GM08714 (cell line): ENCODE data around the gene BUD13.

Experiments
- H3K4me3 ChIP-seq: fragments of 200-500 bp; sonication (Bioruptor generic); 2 replicates; pipeline ENCODE4 v1.5.1; 2014; ENCODE audit warnings: mild to moderate bottlenecking, low read length, inconsistent platforms
- ZNF274 ChIP-seq: IDR thresholded peaks from 2 replicates; pipeline ENCODE4 v1.6.1; 2012; ENCODE audit warnings: mild to moderate bottlenecking, low read depth, low read length

The BUD13 gene

GRCh38 chr11:116724813-116725212 lies 48.0 kb downstream of the BUD13 start:
- no peak for TF ChIP-seq ZNF274
- H3K4me3 ChIP-seq: no peak overlapping the region

DNA sequence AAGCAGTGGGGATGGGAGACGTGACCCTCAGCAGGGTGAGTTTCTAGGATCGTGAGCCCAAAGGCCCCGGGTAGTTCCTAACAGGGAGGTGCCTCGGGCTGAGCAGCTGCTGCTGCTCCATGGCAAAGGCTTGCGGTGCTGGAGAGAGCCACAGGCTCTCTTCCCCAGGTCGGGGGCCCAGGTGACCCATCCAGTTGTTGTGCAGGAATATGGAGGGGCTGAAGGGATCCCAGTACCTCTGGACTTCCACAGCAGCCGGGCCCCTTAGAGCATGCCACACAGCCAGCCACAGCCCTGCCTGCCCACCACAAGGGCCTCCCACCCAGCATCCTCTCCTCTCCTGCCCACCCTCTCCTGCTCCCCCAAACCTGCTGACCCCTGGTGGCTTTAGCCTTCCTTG lies 49.3 kb downstream of the BUD13 start:
- no peak for TF ChIP-seq ZNF274
- H3K4me3 ChIP-seq: no peak overlapping the region

GRCh38 chr11:116721988-116722387 lies 50.8 kb downstream of the BUD13 start:
- no peak overlapping the region for H3K4me3 ChIP-seq
- TF ChIP-seq ZNF274: no peak

- H3K4me3 ChIP-seq: no peak overlapping the region
- no peak for TF ChIP-seq ZNF274
Observed at GRCh38 chr11:116720895-116721294, 51.9 kb downstream of the BUD13 start.

DNA sequence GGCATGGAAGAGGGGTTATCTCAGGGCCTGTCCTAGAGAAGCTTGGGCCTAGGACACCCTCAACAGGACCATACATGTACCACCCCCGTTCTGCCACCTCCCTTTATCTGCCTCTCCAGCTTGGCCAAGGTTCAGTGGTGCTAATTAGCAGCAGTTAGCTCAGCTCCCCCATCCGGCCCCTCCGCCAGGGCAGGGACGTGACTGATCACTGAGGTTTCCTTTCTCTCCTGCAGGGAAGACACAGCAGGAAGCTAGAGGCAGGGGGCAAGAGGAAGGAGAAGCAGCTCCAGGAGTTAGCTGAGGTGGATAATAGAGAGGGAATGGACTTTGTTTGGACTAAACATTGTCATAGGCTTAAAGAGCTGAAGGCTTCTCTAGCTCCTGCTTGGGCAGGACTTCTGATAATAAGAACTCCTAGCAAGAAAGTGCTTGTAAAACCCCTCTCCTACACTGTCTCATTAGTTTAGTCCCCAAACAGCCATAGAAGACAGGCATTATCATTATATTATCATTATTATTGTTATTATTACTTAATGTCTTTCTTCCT lies 53.8 kb downstream of the BUD13 start:
- H3K4me3 ChIP-seq: no peak overlapping the region
- TF ChIP-seq ZNF274: no peak

- TF ChIP-seq ZNF274: no peak
- no peak overlapping the region for H3K4me3 ChIP-seq
Observed at GRCh38 chr11:116716621-116717020, 56.2 kb downstream of the BUD13 start.

DNA sequence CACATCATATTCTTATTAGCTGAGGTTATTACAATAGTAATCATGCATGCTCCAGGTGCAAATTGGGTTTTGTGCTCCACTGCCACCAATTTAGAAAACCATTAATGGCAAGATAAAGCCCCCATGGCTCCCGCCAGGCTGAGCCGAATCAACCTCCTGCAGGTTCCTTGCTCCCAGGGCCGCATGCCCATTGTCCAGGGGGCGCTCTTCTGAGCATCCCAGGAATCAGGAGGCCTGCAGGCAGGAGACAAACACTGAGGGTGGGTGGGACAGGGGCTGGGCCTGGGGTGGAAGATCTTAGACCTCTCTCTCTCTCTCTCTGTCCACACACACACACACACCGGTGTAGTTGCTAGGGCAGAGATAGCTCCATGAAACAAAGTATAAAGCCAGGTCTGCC lies 57.4 kb downstream of the BUD13 start:
- TF ChIP-seq ZNF274: no peak
- no peak overlapping the region for H3K4me3 ChIP-seq

DNA sequence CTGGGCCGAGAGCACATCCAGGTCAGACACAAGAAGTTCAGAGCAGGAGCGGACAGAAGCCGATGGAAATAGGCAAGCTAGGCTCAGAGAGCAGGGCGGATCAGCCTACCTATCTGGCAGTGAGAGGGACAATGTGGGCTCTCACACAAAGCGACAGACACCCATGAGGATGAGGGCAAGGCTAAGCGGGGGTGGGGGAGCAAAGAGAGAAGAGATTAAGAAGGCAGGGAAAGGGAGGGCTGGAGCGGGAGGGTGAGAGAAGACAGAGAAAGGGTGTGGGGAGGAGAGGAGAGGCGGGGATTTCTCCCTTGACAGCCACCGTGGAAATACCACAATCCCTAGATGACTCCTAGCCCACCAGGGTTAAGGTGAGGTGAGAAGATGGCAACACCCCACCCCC lies 57.9 kb downstream of the BUD13 start:
- no peak for TF ChIP-seq ZNF274
- no peak overlapping the region for H3K4me3 ChIP-seq

DNA sequence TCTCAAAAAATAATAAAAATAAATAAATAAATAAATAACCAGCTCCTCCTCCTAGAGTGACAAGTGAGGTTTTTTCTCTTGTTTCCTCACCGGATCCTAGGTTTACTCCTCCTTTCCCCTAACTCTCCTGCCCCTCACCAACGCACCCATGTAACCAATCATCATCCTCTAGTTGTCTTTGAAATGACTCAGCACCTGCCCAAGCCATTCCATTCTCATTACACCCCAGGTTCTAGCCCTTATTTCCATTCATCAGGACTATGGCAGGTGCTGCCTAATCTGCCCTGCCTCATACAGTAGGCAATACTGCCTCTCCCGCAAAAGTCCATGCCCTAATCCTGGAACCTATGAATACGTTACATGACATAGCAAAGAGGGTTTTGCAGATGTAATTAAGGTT lies 60.4 kb downstream of the BUD13 start:
- TF ChIP-seq ZNF274: no peak
- H3K4me3 ChIP-seq: no peak overlapping the region

- no peak overlapping the region for H3K4me3 ChIP-seq
- no peak for TF ChIP-seq ZNF274
Observed at GRCh38 chr11:116710762-116711161, 62.0 kb downstream of the BUD13 start.

GRCh38 chr11:116710001-116710674 lies 62.6 kb downstream of the BUD13 start:
- H3K4me3 ChIP-seq: no peak overlapping the region
- no peak for TF ChIP-seq ZNF274

DNA sequence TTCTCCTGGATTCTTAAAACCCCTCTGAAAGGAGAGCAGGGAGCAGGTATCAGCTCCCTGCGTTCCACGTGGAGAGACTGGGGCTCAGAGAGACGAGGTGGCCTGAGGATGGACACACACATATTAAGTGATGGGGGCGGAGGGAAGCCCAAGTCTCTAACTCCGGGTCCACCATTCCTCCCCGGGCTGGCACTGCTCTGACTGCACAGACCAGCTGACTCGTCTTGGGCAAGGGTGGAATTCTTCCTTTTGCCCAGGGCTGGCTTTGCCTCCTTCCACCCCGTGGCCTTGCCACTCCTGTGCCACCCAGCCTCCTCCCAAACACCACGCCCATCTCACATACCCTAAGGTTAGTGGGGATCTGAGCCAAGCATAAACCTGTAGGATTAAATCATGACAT lies 65.0 kb downstream of the BUD13 start:
- no peak overlapping the region for H3K4me3 ChIP-seq
- no peak for TF ChIP-seq ZNF274

DNA sequence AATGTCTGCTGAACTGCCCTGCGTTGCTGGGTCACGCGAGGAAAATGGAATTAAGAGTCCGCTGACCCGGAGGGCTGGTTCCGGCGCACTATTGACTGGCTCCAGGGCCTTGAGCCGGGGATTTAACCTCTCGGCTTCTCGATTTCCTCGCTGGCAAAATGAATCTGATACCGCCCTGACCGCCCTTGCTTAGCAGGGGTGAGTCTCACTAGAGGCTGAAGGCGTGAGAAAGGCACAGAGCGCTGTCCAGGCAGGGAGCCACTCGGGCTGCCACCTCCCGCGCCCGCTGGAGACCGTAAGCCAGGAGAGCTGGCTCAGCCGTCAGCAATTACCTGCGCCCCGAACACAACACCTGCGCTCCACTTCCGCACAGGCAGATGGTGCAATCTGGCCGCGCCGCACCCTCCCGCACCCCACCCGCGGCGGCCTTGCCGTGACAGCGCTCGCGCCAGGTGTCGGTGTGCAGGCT lies 65.6 kb downstream of the BUD13 start:
- TF ChIP-seq ZNF274: no peak
- no peak overlapping the region for H3K4me3 ChIP-seq

DNA sequence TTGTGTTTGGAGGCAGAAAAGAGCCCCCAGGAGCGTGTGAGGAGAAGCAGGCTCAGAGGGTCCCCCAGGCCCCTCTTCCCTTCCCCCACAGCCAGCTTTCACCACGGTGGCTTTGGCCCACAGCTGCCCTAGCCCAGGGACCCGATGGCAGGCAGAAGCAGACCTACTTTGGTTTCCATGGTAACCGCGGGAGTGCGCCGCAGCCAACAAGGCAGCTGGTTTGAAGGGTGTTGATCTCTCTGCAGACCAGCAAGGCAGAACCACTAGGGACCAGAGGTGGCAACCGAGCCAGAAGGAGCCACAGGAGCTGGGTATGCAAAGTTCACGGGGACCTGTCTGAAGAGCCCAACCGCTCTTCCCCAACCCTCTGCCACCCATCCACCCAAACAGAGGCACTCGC lies 69.4 kb downstream of the BUD13 start:
- no peak overlapping the region for H3K4me3 ChIP-seq
- TF ChIP-seq ZNF274: no peak

DNA sequence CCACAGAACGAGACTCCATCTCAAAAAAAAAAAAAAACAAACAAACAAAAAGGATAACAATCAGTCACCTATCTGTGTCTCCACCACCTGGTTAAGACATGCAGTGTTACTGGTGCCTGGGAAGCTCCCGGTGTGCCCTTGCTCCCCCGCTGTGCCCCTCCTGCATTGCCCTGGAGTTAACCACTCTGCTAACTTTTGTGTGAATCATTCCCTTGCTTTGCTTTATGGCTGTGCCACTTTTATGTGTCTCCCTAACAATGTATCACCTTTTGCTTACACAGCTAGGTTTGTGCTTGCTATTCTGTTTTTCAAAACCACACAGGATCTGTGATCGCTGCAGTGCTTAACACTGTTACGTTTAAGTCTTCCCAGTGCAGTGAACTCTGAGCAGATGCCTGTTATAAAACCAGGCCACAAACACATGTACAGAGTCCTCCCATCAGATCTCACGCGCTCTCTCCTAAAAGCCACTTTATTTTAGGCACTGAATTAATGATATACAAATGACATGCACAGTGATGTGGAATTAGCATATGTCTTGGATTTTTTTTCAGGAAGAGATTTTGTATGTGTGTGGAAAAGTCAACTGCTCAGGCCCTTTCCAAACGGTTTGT lies 69.9 kb downstream of the BUD13 start:
- no peak for TF ChIP-seq ZNF274
- H3K4me3 ChIP-seq: no peak overlapping the region
